AG04449 (cell line): ENCODE results near the gene INCA1.

ENCODE experiments used
- CTCF ChIA-PET: fragments of 350-600 bp; formaldehyde crosslinking; extraction: SDS; loops from one replicate; lab custom pipeline; 2021; ENCODE audit warnings: antibody characterized with exemption; lab: Yijun Ruan, JAX
- POLR2A ChIA-PET: fragments of 400-600, 350-600 bp; formaldehyde crosslinking; extraction: SDS; loops from one replicate; lab custom pipeline; 2020; ENCODE audit warnings: antibody characterized with exemption, inconsistent platforms; lab: Yijun Ruan, JAX
- DNase-seq: peaks from one replicate; pipeline ENCODE4 v3.0.0-alpha.2; 2010; ENCODE audit warnings: low read depth, low spot score
- H3K4me3 ChIP-seq: 2 replicates; pipeline ENCODE4 v1.5.1; 2011; ENCODE audit warnings: low read depth, mild to moderate bottlenecking, control low read depth, low read length
- TF ChIP-seq, protein P1 (sequence below): IDR thresholded peaks from one replicate; pipeline ENCODE4 v1.5.1; 2011; ENCODE audit warnings: mild to moderate bottlenecking, moderate library complexity, low read length, control low read depth, inconsistent platforms; ENCODE audit not compliant: insufficient read depth; ENCODE audit errors: missing control alignments

Gene INCA1

DNA sequence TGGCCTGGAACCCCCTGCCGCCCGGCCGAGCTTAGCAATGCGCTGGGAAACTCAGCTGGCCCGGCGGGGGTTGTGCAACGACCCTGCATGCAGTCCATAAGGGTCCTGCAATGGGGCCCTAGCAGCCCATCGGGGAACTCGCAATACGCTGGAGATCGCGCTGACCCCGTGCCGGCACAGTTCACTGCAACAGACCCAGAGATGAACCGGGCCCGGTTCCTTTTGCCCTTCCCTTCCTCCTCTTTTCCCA lies 57.9 kb downstream of the INCA1 start:
- ChIA-PET POLR2A (interaction anchor here (0.7 to 4.0 kb wide), 9 partner anchors 11 to 58 kb away, joined by 3 to 61 read pairs (median 6); partner anchors contain the start of genes CAMTA2, ENO3, INCA1 and KIF1C), CTCF (interaction anchor here (0.8 to 1.7 kb wide), 7 partner anchors 10 to 47 kb away, joined by 3 to 8 read pairs (median 4); partner anchors contain the start of gene CHRNE)
- no peak for DNase-seq
- TF ChIP-seq, protein P1, sequence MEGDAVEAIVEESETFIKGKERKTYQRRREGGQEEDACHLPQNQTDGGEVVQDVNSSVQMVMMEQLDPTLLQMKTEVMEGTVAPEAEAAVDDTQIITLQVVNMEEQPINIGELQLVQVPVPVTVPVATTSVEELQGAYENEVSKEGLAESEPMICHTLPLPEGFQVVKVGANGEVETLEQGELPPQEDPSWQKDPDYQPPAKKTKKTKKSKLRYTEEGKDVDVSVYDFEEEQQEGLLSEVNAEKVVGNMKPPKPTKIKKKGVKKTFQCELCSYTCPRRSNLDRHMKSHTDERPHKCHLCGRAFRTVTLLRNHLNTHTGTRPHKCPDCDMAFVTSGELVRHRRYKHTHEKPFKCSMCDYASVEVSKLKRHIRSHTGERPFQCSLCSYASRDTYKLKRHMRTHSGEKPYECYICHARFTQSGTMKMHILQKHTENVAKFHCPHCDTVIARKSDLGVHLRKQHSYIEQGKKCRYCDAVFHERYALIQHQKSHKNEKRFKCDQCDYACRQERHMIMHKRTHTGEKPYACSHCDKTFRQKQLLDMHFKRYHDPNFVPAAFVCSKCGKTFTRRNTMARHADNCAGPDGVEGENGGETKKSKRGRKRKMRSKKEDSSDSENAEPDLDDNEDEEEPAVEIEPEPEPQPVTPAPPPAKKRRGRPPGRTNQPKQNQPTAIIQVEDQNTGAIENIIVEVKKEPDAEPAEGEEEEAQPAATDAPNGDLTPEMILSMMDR: no peak
- H3K4me3 ChIP-seq: peak overlapping the region; percentile 92

DNA sequence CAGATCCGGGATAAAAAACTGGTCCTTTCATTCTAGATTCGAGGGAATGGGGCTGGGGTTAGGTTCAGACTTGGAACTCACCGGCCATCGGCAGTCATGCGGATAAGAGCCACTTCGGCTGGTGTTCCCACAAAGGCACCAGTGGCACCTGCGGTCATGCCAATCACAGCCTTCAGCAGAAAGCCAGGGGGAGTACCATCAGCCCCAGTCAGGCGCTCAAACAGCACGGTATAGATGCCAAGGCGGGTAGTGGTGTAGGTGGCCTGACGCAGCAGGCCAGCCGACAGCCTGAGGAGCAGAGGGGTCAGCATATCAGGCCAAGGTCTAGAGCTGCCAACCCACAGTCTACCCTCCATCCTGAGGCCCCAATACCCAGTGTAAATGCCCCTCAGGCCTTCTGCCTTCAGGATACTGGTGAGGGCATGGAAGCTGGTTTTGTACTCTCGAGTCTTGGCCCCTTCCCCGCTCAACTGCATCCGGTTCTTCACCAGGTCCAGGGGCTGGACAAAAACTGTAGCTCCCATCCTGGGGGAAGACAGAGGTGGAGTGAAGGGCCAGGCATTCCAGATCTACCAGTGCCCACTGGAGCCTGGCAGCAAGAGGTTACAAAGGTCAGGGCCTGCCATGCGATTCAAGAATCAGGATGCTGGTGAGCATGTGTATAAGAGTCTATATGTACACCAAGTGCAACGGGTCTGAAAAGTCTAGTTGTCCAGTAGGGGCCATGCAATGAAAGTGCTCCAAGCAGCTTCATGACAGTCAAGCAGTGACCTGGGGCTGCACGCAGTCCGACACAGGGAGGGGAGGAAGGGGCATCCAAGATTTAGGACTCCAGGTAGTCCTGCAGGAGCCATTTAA lies 58.4 kb downstream of the INCA1 start:
- DNase-seq: no peak
- TF ChIP-seq, protein P1: no peak
- peak overlapping the region; percentile 92 for H3K4me3 ChIP-seq
- ChIA-PET CTCF (interaction anchor here (0.8 to 1.7 kb wide), 4 partner anchors 20 to 48 kb away, joined by 3 to 8 read pairs (median 4); no protein-coding TSS in a partner anchor), POLR2A (interaction anchor here (1.2 to 4.0 kb wide), 5 partner anchors 12 to 59 kb away, joined by 6 to 61 read pairs (median 7); partner anchors contain the start of genes CAMTA2, ENO3, INCA1 and KIF1C)
